NB4 (cell line): Measurements from ENCODE around the gene CIB4.

Experiments
- DNase-seq: peaks from one replicate; pipeline ENCODE4 v3.0.0; 2010; ENCODE audit warnings: low read depth
- H3K4me3 ChIP-seq: one replicate; pipeline ENCODE4 v1.5.1; 2011; ENCODE audit warnings: mild to moderate bottlenecking, low read depth, low read length, moderate library complexity
- MYC ChIP-seq: IDR thresholded peaks from 2 replicates; pipeline ENCODE4 v1.6.1; 2011; ENCODE audit warnings: low read depth, low read length
- POLR2A ChIP-seq: IDR thresholded peaks from 2 replicates; pipeline ENCODE4 v1.6.1; 2011; ENCODE audit warnings: mild to moderate bottlenecking; ENCODE audit not compliant: insufficient read length; ENCODE audit errors: extremely low read depth
- TF ChIP-seq, protein P1 (sequence below): IDR thresholded peaks from one replicate; pipeline ENCODE4 v1.5.1; 2012; ENCODE audit warnings: low read depth, low read length
- TF ChIP-seq, protein P2 (sequence below): IDR thresholded peaks from 2 replicates; pipeline ENCODE4 v1.6.1; 2011; ENCODE audit warnings: low read depth, low read length

CIB4 gene

DNA sequence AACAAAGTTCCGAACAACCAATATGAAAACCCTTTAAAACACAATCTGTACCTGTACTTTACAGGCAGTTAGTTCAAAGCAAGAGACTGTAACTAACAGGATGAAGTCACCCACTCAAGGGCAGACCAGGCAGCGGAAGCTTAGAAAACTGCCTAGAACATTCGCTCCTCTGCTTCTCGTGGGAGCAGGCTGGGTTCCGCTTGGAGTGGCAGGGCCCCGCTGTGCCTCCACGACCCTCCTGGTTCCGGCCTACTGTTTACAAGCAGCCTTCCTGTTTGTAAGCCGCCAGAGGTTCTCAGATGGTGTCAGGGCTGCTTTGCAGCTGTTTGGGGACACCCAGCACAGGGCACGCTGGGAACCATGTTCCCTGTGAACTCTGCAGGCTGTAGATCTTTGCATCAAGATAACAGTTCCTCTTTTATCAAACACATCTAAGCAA is 31.3 kb downstream of the CIB4 start:
- H3K4me3 ChIP-seq, result no peak overlapping the region
- DNase-seq, result peak; percentile 23
- TF ChIP-seq MYC (no peak), POLR2A (no peak)
- TF ChIP-seq, protein P1, sequence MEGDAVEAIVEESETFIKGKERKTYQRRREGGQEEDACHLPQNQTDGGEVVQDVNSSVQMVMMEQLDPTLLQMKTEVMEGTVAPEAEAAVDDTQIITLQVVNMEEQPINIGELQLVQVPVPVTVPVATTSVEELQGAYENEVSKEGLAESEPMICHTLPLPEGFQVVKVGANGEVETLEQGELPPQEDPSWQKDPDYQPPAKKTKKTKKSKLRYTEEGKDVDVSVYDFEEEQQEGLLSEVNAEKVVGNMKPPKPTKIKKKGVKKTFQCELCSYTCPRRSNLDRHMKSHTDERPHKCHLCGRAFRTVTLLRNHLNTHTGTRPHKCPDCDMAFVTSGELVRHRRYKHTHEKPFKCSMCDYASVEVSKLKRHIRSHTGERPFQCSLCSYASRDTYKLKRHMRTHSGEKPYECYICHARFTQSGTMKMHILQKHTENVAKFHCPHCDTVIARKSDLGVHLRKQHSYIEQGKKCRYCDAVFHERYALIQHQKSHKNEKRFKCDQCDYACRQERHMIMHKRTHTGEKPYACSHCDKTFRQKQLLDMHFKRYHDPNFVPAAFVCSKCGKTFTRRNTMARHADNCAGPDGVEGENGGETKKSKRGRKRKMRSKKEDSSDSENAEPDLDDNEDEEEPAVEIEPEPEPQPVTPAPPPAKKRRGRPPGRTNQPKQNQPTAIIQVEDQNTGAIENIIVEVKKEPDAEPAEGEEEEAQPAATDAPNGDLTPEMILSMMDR, result no peak
- TF ChIP-seq, protein P2, sequence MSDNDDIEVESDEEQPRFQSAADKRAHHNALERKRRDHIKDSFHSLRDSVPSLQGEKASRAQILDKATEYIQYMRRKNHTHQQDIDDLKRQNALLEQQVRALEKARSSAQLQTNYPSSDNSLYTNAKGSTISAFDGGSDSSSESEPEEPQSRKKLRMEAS, result no peak

- H3K4me3 ChIP-seq, result no peak overlapping the region
- DNase-seq, result no peak
- TF ChIP-seq, protein P2, result no peak
- TF ChIP-seq, protein P1, result no peak
These were observed 31.9 kb downstream of the CIB4 start for GRCh38 chr2:26609205-26609631.

- H3K4me3 ChIP-seq, result no peak overlapping the region
- no peak for DNase-seq
- TF ChIP-seq, protein P1, result no peak
- TF ChIP-seq MYC (no peak), POLR2A (no peak)
- TF ChIP-seq, protein P2, result no peak
These were observed 32.6 kb downstream of the CIB4 start for GRCh38 chr2:26608557-26608956.

GRCh38 chr2:26607698-26608097 is 33.5 kb downstream of the CIB4 start:
- no peak overlapping the region for H3K4me3 ChIP-seq
- no peak for TF ChIP-seq POLR2A
- TF ChIP-seq, protein P1, result no peak
- no peak for TF ChIP-seq MYC
- TF ChIP-seq, protein P2, result no peak
- no peak for DNase-seq

GRCh38 chr2:26606847-26607190 is 34.3 kb downstream of the CIB4 start:
- DNase-seq, result no peak
- TF ChIP-seq MYC (no peak), POLR2A (no peak)
- TF ChIP-seq, protein P2, result no peak
- TF ChIP-seq, protein P1, result no peak
- no peak overlapping the region for H3K4me3 ChIP-seq
